Body of pancreas (tissue), 4 donors: ENCODE results near the gene REEP5. TPM values are rescaled to one million over a fixed set of nuclear protein-coding genes. Genes with fewer than 3 reads are reported as not detected.

ENCODE experiments used
- ATAC-seq: fragments of 150-250 bp; one replicate; pipeline ENCODE4 v1.9.1; 2016
- DNase-seq, 4 donors: peaks; one replicate each; pipeline ENCODE4 v3.0.0-alpha.2; 2019
- H3K27ac ChIP-seq, 4 donors: fragments of 200-600 bp; sonication (generic); 1 replicate in 3 of 4; 2 replicates in 1 of 4; pipeline versions ENCODE4 v1.5.1 to v1.6.1; 2016 to 2019; ENCODE audit warnings: mild to moderate bottlenecking in 1 of 4, mixed read lengths in 1 of 4, moderate library complexity in 1 of 4
- H3K27me3 ChIP-seq, 2 donors: fragments of 200-600 bp; sonication (generic); one replicate each; pipeline ENCODE4 v1.6.0; 2016; ENCODE audit warnings: mild to moderate bottlenecking in 1 of 2
- H3K36me3 ChIP-seq, 2 donors: fragments of 200-600 bp; sonication (generic); replicated peaks in 1 of 2; 2 replicates each; pipeline ENCODE4 v1.5.1; 2016; ENCODE audit warnings: low read depth in 2 of 2; ENCODE audit not compliant: insufficient read depth in 1 of 2
- H3K4me1 ChIP-seq: fragments of 200-600 bp; sonication (generic); one replicate; pipeline ENCODE4 v1.6.0; 2016
- H3K4me3 ChIP-seq, 2 donors: fragments of 200-600 bp; sonication (generic); 1 replicate in 1 of 2; 2 replicates in 1 of 2; pipeline ENCODE4 v1.5.1; 2016 to 2019
- H3K9me3 ChIP-seq, 3 donors: fragments of 200-600 bp; sonication (generic); 1 replicate in 2 of 3; 2 replicates in 1 of 3; pipeline ENCODE4 v1.5.1; 2016
- POLR2A ChIP-seq, 3 donors: fragments of 450-650 bp; IDR thresholded peaks; one replicate each; pipeline ENCODE4 v1.6.1; 2016; ENCODE audit warnings: antibody characterized with exemption in 3 of 3, mild to moderate bottlenecking in 2 of 3
- WGBS, 2 donors: methylation state at CpG; one replicate each; pipeline ENCODE4 v1.1.5; 2017; 5-methylcytosine and 5-hydroxymethylcytosine counted together
- intact Hi-C: fragments of 100-400 bp; cut with DNase I; formaldehyde crosslinking; loops from one replicate; pipeline ENCODE4 v1.15.1; 2023
- total RNA-seq, 2 donors: library from RNA; depleted of rRNA; stranded (reverse); fragments of >200 nt; gene quantifications; one replicate each; pipeline ENCODE4 v1.1.0, GENCODE V29; 2016
- TF ChIP-seq, protein P1 (sequence below), 7 experiments: fragments of 450-650 bp in 4 of 7; fragments of 200-600 bp in 3 of 7; sonication (generic) in 3 of 7; IDR thresholded peaks; one replicate each; pipeline ENCODE4 v1.5.1; 2016 to 2019; ENCODE audit warnings: antibody characterized with exemption in 7 of 7

Gene REEP5
- total RNA-seq, 2 donors from 2014 or later: 52.1 to 53.4 TPM

DNA sequence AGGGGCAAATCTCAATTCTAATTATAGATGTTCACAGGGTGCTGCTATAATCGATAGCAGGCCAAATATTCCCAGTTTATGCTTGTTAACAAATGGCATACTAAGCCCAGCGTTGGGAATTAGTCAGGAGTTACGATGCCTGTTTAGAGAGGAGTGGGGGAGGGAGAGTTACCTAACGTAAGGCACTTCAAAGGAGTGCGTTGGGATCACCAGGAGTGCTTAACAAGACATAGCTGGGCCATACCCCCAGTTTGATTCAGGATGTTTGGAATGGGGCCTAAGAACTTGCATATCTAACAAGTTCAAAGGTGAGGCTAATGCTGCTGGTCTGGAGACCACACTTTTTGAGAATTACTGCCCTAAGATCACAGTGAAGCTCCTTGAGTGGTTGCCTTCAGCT lies 75.5 kb downstream of the REEP5 start:
- intact Hi-C loops: no loop called here
- DNase-seq (no peak), ATAC-seq (no peak)
- peaks cover 9% of the 10 kb centered on the region for H3K4me1 ChIP-seq
- no peak for TF ChIP-seq POLR2A (IDR thresholded peaks at IDR 0.05)
- TF ChIP-seq, protein P1, sequence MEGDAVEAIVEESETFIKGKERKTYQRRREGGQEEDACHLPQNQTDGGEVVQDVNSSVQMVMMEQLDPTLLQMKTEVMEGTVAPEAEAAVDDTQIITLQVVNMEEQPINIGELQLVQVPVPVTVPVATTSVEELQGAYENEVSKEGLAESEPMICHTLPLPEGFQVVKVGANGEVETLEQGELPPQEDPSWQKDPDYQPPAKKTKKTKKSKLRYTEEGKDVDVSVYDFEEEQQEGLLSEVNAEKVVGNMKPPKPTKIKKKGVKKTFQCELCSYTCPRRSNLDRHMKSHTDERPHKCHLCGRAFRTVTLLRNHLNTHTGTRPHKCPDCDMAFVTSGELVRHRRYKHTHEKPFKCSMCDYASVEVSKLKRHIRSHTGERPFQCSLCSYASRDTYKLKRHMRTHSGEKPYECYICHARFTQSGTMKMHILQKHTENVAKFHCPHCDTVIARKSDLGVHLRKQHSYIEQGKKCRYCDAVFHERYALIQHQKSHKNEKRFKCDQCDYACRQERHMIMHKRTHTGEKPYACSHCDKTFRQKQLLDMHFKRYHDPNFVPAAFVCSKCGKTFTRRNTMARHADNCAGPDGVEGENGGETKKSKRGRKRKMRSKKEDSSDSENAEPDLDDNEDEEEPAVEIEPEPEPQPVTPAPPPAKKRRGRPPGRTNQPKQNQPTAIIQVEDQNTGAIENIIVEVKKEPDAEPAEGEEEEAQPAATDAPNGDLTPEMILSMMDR (IDR thresholded peaks at IDR 0.05): no peak
- H3K27ac ChIP-seq: no peak overlapping the region
- 84 to 88% methylated on average over 5 of the region's 5 CpGs for WGBS, 2 donors
- H3K9me3 ChIP-seq: no peaks in the 10 kb centered on the region
- no peak overlapping the region for H3K4me3 ChIP-seq
- no peaks in the 10 kb centered on the region for H3K27me3 ChIP-seq
- H3K36me3 ChIP-seq: no peaks in the 10 kb centered on the region

DNA sequence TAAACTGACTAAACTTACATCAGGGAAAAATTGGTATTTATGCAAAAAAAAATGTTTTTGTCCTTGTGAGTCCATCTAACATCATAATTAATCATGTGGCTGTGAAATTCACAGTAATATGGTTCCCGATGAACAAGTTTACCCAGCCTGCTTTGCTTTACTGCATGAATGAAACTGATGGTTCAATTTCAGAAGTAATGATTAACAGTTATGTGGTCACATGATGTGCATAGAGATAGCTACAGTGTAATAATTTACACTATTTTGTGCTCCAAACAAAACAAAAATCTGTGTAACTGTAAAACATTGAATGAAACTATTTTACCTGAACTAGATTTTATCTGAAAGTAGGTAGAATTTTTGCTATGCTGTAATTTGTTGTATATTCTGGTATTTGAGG lies 77.5 kb downstream of the REEP5 start:
- Histone ChIP-seq H3K9me3 (no peaks in the 10 kb centered on the region), H3K4me3 (no peak overlapping the region), H3K36me3 (no peaks in the 10 kb centered on the region), H3K4me1 (peaks cover 9% of the 10 kb centered on the region), H3K27me3 (no peaks in the 10 kb centered on the region), H3K27ac (no peak overlapping the region)
- 27 to 35% methylated on average over 1 of the region's 1 CpG for WGBS, 2 donors
- no peak for ATAC-seq
- no peak for TF ChIP-seq POLR2A (IDR thresholded peaks at IDR 0.05)
- TF ChIP-seq, protein P1 (IDR thresholded peaks at IDR 0.05): no peak
- no peak for DNase-seq
- intact Hi-C loops: no loop called here

- intact Hi-C loops: no loop called here
- Histone ChIP-seq H3K36me3 (peaks cover 0 to 12% of the 10 kb centered on the region in 2 donors), H3K4me3 (no peak overlapping the region), H3K4me1 (no peaks in the 10 kb centered on the region), H3K27me3 (no peaks in the 10 kb centered on the region), H3K9me3 (no peaks in the 10 kb centered on the region), H3K27ac (no peak overlapping the region)
- DNase-seq (no peak), ATAC-seq (no peak)
- no peak for TF ChIP-seq POLR2A (IDR thresholded peaks at IDR 0.05)
- TF ChIP-seq, protein P1 (IDR thresholded peaks at IDR 0.05): no peak
- WGBS, 2 donors: 94 to 96% methylated on average over 11 to 13 of the region's 13 CpGs
Observed at GRCh38 chr5:112833971-112834370, 88.1 kb downstream of the REEP5 start.

- whole genome bisulfite sequencing, 2 donors: 75 to 79% methylated on average over 2 of the region's 2 CpGs
- no peak overlapping the region for H3K27ac ChIP-seq
- peaks cover 0 to 4% of the 10 kb centered on the region in 2 donors for H3K36me3 ChIP-seq
- ATAC-seq: no peak
- intact Hi-C loops: no loop called here
- no peaks in the 10 kb centered on the region for H3K4me1 ChIP-seq
- no peak overlapping the region for H3K4me3 ChIP-seq
- TF ChIP-seq, protein P1 (IDR thresholded peaks at IDR 0.05): no peak
- no peak for TF ChIP-seq POLR2A (IDR thresholded peaks at IDR 0.05)
- no peaks in the 10 kb centered on the region for H3K9me3 ChIP-seq
- DNase-seq: no peak
- H3K27me3 ChIP-seq: no peaks in the 10 kb centered on the region
Observed at GRCh38 chr5:112830378-112830777, 91.6 kb downstream of the REEP5 start.

Other genes with a start within 250 kb of the REEP5 start
- gene APC, start 184.3 kb downstream of the REEP5 start, total RNA-seq: 10 to 100 TPM; 27.5 to 75.8 TPM
- gene SRP19, start 60.9 kb downstream of the REEP5 start, total RNA-seq: 10 to 100 TPM; 23.7 to 42.3 TPM
- gene DCP2, start 54.6 kb upstream of the REEP5 start, total RNA-seq: 10 to 100 TPM; 11.2 to 12.5 TPM